Breast epithelium (tissue), 3 donors: ENCODE data around the gene AGPAT3.

ENCODE experiments used
- POLR2A ChIP-seq: fragments of 450-650 bp; IDR thresholded peaks from one replicate; pipeline ENCODE4 v1.6.1; 2016; ENCODE audit warnings: antibody characterized with exemption, mild to moderate bottlenecking, moderate library complexity
- TF ChIP-seq, protein P1 (sequence below), 3 donors: fragments of 450-650 bp; IDR thresholded peaks; one replicate each; pipeline ENCODE4 v1.5.1; 2016 to 2017; ENCODE audit warnings: antibody characterized with exemption in 3 of 3, mild to moderate bottlenecking in 3 of 3, moderate library complexity in 3 of 3

DNA sequence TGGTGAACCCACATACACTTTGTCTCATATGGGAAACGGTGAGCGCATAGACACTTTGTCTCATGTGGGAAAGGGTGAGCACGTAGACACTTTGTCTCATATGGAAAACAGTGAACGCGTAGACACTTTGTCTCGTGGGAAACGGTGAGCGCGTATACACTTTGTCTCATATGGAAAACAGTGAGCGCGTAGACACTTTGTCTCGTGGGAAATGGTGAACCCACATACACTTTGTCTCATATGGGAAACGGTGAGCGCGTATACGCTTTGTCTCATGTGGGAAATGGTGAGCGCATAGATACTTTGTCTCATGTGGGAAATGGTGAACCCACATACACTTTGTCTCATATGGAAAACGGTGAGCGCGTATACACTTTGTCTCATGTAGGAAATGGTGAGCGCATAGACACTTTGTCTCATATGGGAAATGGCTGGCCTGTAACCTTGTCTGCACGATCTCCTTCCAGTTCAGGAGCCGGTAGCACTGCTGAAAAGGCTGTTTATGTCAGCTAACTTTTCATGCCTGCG, 96.4 kb downstream of the AGPAT3 start:
- TF ChIP-seq, protein P1, sequence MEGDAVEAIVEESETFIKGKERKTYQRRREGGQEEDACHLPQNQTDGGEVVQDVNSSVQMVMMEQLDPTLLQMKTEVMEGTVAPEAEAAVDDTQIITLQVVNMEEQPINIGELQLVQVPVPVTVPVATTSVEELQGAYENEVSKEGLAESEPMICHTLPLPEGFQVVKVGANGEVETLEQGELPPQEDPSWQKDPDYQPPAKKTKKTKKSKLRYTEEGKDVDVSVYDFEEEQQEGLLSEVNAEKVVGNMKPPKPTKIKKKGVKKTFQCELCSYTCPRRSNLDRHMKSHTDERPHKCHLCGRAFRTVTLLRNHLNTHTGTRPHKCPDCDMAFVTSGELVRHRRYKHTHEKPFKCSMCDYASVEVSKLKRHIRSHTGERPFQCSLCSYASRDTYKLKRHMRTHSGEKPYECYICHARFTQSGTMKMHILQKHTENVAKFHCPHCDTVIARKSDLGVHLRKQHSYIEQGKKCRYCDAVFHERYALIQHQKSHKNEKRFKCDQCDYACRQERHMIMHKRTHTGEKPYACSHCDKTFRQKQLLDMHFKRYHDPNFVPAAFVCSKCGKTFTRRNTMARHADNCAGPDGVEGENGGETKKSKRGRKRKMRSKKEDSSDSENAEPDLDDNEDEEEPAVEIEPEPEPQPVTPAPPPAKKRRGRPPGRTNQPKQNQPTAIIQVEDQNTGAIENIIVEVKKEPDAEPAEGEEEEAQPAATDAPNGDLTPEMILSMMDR (IDR thresholded peaks at IDR 0.05) = no peak
- TF ChIP-seq POLR2A = no peak
